ENCODE results near the gene SLCO4C1. TPM values are rescaled to one million over a fixed set of nuclear protein-coding genes. Genes with fewer than 3 reads are reported as not detected.

Gene SLCO4C1
- total RNA-seq, 1 donor from 2014 or later: 1.5 TPM

- Histone ChIP-seq H3K27me3 (ENCODE audit: control insufficient read depth, insufficient read depth, low read length) (no peaks in the 10 kb centered on the region), H3K4me3 (ENCODE audit: low read depth, low read length) (no peak overlapping the region), H3K36me3 (ENCODE audit: control insufficient read depth, insufficient read depth, low read length) (no peaks in the 10 kb centered on the region)
- DNase-seq (ENCODE audit: low read depth): no peak
- TF ChIP-seq CTCF (IDR thresholded peaks at IDR 0.05; ENCODE audit: insufficient read depth, low read length, poor library complexity, severe bottlenecking): no peak
These were observed 12.8 kb downstream of the SLCO4C1 start for GRCh38 chr5:102283102-102283797.

- DNase-seq (ENCODE audit: low read depth): no peak
- Histone ChIP-seq H3K36me3 (ENCODE audit: control insufficient read depth, insufficient read depth, low read length) (no peaks in the 10 kb centered on the region), H3K27me3 (ENCODE audit: control insufficient read depth, insufficient read depth, low read length) (no peaks in the 10 kb centered on the region), H3K4me3 (ENCODE audit: low read depth, low read length) (no peak overlapping the region)
- no peak for TF ChIP-seq CTCF (IDR thresholded peaks at IDR 0.05; ENCODE audit: insufficient read depth, low read length, poor library complexity, severe bottlenecking)
These were observed 16.4 kb downstream of the SLCO4C1 start for GRCh38 chr5:102279711-102280110.

- TF ChIP-seq CTCF (IDR thresholded peaks at IDR 0.05; ENCODE audit: insufficient read depth, low read length, poor library complexity, severe bottlenecking): no peak
- H3K4me3 ChIP-seq (ENCODE audit: low read depth, low read length): no peak overlapping the region
- no peaks in the 10 kb centered on the region for H3K36me3 ChIP-seq (ENCODE audit: control insufficient read depth, insufficient read depth, low read length)
- no peak for DNase-seq (ENCODE audit: low read depth)
- no peaks in the 10 kb centered on the region for H3K27me3 ChIP-seq (ENCODE audit: control insufficient read depth, insufficient read depth, low read length)
These were observed 17.9 kb downstream of the SLCO4C1 start for GRCh38 chr5:102278231-102278630.

GRCh38 chr5:102277144-102277543, 18.9 kb downstream of the SLCO4C1 start:
- no peak for DNase-seq (ENCODE audit: low read depth)
- no peaks in the 10 kb centered on the region for H3K27me3 ChIP-seq (ENCODE audit: control insufficient read depth, insufficient read depth, low read length)
- TF ChIP-seq CTCF (IDR thresholded peaks at IDR 0.05; ENCODE audit: insufficient read depth, low read length, poor library complexity, severe bottlenecking): no peak
- no peaks in the 10 kb centered on the region for H3K36me3 ChIP-seq (ENCODE audit: control insufficient read depth, insufficient read depth, low read length)
- H3K4me3 ChIP-seq (ENCODE audit: low read depth, low read length): no peak overlapping the region

- TF ChIP-seq CTCF (IDR thresholded peaks at IDR 0.05; ENCODE audit: insufficient read depth, low read length, poor library complexity, severe bottlenecking): no peak
- Histone ChIP-seq H3K27me3 (ENCODE audit: control insufficient read depth, insufficient read depth, low read length) (no peaks in the 10 kb centered on the region), H3K4me3 (ENCODE audit: low read depth, low read length) (no peak overlapping the region), H3K36me3 (ENCODE audit: control insufficient read depth, insufficient read depth, low read length) (no peaks in the 10 kb centered on the region)
- DNase-seq (ENCODE audit: low read depth): no peak
These were observed 24.3 kb downstream of the SLCO4C1 start for GRCh38 chr5:102271759-102272158.

GRCh38 chr5:102270036-102270435, 26.0 kb downstream of the SLCO4C1 start:
- no peak overlapping the region for H3K4me3 ChIP-seq (ENCODE audit: low read depth, low read length)
- H3K36me3 ChIP-seq (ENCODE audit: control insufficient read depth, insufficient read depth, low read length): no peaks in the 10 kb centered on the region
- no peaks in the 10 kb centered on the region for H3K27me3 ChIP-seq (ENCODE audit: control insufficient read depth, insufficient read depth, low read length)
- no peak for TF ChIP-seq CTCF (IDR thresholded peaks at IDR 0.05; ENCODE audit: insufficient read depth, low read length, poor library complexity, severe bottlenecking)
- no peak for DNase-seq (ENCODE audit: low read depth)

All from kidney epithelial cell (primary cell).